Stomach (tissue), 9 donors: ENCODE results near the gene SCGB3A2. TPM values are rescaled to one million over a fixed set of nuclear protein-coding genes. Genes with fewer than 3 reads are reported as not detected.
A peak's percentile ranks its signal among the peaks of the same experiment; 100 is the strongest.

Experiments
- DNase-seq, 2 donors: peaks; one replicate each; pipeline versions ENCODE4 v3.0.0 to v3.0.0-alpha.2; 2013 to 2019
- H3K27ac ChIP-seq, 5 donors: fragments of 200-600 bp in 4 of 5; sonication (generic) in 4 of 5; one replicate each; pipeline ENCODE4 v1.5.1; 2013 to 2019; ENCODE audit warnings: mild to moderate bottlenecking in 1 of 5, moderate library complexity in 1 of 5
- H3K27me3 ChIP-seq, 3 donors: fragments of 200-600 bp; sonication (generic); one replicate each; pipeline ENCODE4 v1.5.1; 2017 to 2019; ENCODE audit warnings: mixed run types in 1 of 3
- H3K36me3 ChIP-seq, 4 donors: fragments of 200-600 bp; sonication (generic); 1 replicate in 3 of 4; 2 replicates in 1 of 4; pipeline ENCODE4 v1.5.1; 2016 to 2019
- H3K4me1 ChIP-seq, 4 donors: fragments of 200-600 bp; sonication (generic); one replicate each; pipeline ENCODE4 v1.5.1; 2016 to 2019
- H3K4me3 ChIP-seq, 4 donors: fragments of 200-600 bp; sonication (generic) in 3 of 4; one replicate each; pipeline ENCODE4 v1.5.1; 2016 to 2019; ENCODE audit warnings: mild to moderate bottlenecking in 1 of 4
- H3K9me3 ChIP-seq, 4 donors: fragments of 200-600 bp; sonication (generic); one replicate each; pipeline ENCODE4 v1.5.1; 2016 to 2019
- EP300 ChIP-seq: sonication (generic); formaldehyde crosslinking; IDR thresholded peaks from one replicate; pipeline ENCODE4 v1.6.1; 2017; ENCODE audit warnings: antibody characterized with exemption
- POLR2A ChIP-seq, 4 donors: fragments of 450-650 bp; IDR thresholded peaks; one replicate each; pipeline ENCODE4 v1.6.1; 2016; ENCODE audit warnings: antibody characterized with exemption in 4 of 4, control low read depth in 2 of 4, mild to moderate bottlenecking in 1 of 4, moderate library complexity in 1 of 4
- POLR2AphosphoS5 ChIP-seq, 3 donors: sonication (generic); formaldehyde crosslinking; IDR thresholded peaks; one replicate each; pipeline ENCODE4 v1.6.1; 2016; ENCODE audit warnings: antibody characterized with exemption in 3 of 3
- WGBS, 5 donors: extraction: QIAGEN DNeasy Blood & Tissue Kit in 3 of 5; methylation state at CpG; one replicate each; pipeline versions ENCODE4 v1.1.5 to v1.1.7; 2013 to 2018; 5-methylcytosine and 5-hydroxymethylcytosine counted together
- intact Hi-C: fragments of 100-400 bp; cut with DNase I; formaldehyde crosslinking; loops from one replicate; pipeline ENCODE4 v1.15.1; 2023; ENCODE audit warnings: low total_unique reads
- polyA plus RNA-seq, 3 donors: library from polyadenylated mRNA; stranded (reverse); fragments of 200-250 nt; gene quantifications; one replicate each; pipeline ENCODE4 v1.2.3, GENCODE V29; 2013
- total RNA-seq, 5 donors: library from RNA; depleted of rRNA; stranded (reverse); fragments of >200 nt; gene quantifications; one replicate each; pipeline versions ENCODE4 v1.1.0 to v1.2.3, GENCODE V29; 2014 to 2016
- TF ChIP-seq, protein P1 (sequence below), 7 experiments: fragments of 450-650 bp in 4 of 7; fragments of 200-600 bp in 3 of 7; sonication (generic) in 3 of 7; IDR thresholded peaks; one replicate each; pipeline ENCODE4 v1.5.1; 2016 to 2019; ENCODE audit warnings: antibody characterized with exemption in 7 of 7, control low read depth in 2 of 7, mild to moderate bottlenecking in 1 of 7
- donor health status: healthy with polysubstance abuse.
- donor health status: Bipolar disorder and iron deficiency.
- donor health status: healthy.

SCGB3A2 gene
- total and polyA plus RNA-seq, 8 donors = 6.4 TPM; not detected in 7

DNA sequence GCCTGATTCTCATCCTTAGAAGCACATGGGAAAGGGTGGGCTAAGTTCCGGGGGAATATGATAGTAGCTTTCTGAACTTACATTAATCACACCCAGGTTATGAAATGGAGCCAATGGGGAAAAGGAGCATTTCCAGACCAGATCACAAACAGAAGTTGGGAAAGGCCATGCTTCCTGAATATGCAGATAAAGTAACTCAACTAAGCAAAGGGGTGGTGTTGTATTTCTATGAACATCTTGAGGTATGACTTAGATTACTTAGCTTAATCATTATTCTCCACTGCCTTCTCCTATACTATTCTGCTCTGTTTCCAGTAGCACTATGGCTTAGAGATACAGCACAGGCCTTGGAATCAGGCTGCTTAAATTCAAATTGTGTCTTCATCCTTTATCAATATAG lies 17.4 kb downstream of the SCGB3A2 start:
- Histone ChIP-seq H3K9me3 (no peaks in the 10 kb centered on the region), H3K27ac (no peak overlapping the region), H3K36me3 (no peaks in the 10 kb centered on the region), H3K27me3 (no peaks in the 10 kb centered on the region), H3K4me1 (peaks cover 11 to 21% (median 14%) of the 10 kb centered on the region in 4 donors), H3K4me3 (no peak overlapping the region)
- no peak for TF ChIP-seq POLR2A (IDR thresholded peaks at IDR 0.05)
- TF ChIP-seq, protein P1, sequence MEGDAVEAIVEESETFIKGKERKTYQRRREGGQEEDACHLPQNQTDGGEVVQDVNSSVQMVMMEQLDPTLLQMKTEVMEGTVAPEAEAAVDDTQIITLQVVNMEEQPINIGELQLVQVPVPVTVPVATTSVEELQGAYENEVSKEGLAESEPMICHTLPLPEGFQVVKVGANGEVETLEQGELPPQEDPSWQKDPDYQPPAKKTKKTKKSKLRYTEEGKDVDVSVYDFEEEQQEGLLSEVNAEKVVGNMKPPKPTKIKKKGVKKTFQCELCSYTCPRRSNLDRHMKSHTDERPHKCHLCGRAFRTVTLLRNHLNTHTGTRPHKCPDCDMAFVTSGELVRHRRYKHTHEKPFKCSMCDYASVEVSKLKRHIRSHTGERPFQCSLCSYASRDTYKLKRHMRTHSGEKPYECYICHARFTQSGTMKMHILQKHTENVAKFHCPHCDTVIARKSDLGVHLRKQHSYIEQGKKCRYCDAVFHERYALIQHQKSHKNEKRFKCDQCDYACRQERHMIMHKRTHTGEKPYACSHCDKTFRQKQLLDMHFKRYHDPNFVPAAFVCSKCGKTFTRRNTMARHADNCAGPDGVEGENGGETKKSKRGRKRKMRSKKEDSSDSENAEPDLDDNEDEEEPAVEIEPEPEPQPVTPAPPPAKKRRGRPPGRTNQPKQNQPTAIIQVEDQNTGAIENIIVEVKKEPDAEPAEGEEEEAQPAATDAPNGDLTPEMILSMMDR (IDR thresholded peaks at IDR 0.05) = no peak
- TF ChIP-seq EP300 = no peak
- TF ChIP-seq POLR2AphosphoS5 (IDR thresholded peaks at IDR 0.05) = no peak
- intact Hi-C loops = no loop called here
- DNase-seq = no peak
- WGBS, 5 donors = 64 to 82% (median 74%) methylated on average over 1 of the region's 1 CpG

DNA sequence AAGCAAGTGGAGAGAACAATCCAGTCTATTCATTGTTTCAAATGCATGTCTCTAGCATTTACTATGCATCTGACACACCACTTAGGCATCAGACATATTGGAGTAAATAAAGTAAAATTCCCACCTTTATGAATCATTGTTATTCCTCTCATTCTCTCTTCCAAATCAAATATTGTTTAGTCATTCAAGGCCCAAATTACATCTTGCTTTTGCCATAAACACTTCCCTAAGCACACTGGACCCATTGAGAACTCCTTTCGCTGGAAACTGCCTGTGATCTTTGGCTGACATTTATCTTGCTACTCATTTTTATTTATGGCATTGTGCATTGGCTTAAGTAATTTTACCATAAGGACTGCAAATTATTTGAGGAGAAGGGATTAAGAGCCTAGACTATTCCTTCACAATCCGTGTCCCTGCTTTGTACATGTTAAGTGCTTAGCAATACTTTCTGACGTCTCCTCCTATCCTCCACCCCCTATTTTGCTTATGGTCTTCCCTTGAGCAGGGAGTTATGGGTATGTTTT lies 20.4 kb downstream of the SCGB3A2 start:
- TF ChIP-seq EP300 = no peak
- TF ChIP-seq, protein P1 (IDR thresholded peaks at IDR 0.05) = no peak
- TF ChIP-seq POLR2AphosphoS5 (IDR thresholded peaks at IDR 0.05) = no peak
- TF ChIP-seq POLR2A (IDR thresholded peaks at IDR 0.05) = no peak
- intact Hi-C loops = no loop called here
- H3K9me3 ChIP-seq = no peaks in the 10 kb centered on the region
- 70 to 91% (median 80%) methylated on average over 3 of the region's 3 CpGs for WGBS, 5 donors
- H3K4me1 ChIP-seq = peaks cover 5 to 11% (median 9%) of the 10 kb centered on the region in 4 donors
- H3K27me3 ChIP-seq = no peaks in the 10 kb centered on the region
- H3K27ac ChIP-seq = peak overlapping the region in 2 of 5 donors; percentile 40 to 43
- no peak for DNase-seq
- no peak overlapping the region for H3K4me3 ChIP-seq
- no peaks in the 10 kb centered on the region for H3K36me3 ChIP-seq

DNA sequence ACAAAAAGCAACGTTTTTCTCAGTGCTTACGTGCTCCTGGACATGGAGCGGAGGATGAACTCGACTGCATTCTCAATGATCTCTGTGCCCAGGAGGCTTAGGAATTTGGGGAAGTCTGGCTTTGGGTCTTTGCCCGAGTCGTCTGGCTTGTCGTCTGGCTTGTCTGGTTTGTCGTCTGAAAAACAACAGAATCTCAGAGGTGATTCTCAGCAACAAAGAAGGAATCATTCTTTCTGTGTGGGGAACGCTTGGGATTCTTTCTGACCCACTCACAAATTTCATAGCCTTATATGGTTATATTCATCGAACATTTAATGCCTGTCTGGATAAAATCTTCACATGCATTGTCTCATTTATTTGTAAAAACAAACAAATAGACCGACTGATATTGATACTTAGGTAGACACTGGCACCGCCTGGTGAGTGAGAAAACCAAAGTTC lies 23.1 kb downstream of the SCGB3A2 start:
- Histone ChIP-seq H3K27me3 (no peaks in the 10 kb centered on the region), H3K4me3 (no peak overlapping the region), H3K36me3 (no peaks in the 10 kb centered on the region), H3K27ac (no peak overlapping the region), H3K9me3 (no peaks in the 10 kb centered on the region), H3K4me1 (peaks cover 5 to 11% (median 8%) of the 10 kb centered on the region in 4 donors)
- WGBS, 5 donors = 63 to 73% (median 68%) methylated on average over 12 of the region's 12 CpGs
- DNase-seq = no peak
- intact Hi-C loops = no loop called here
- TF ChIP-seq POLR2A (IDR thresholded peaks at IDR 0.05) (no peak), EP300 (no peak), POLR2AphosphoS5 (IDR thresholded peaks at IDR 0.05) (no peak)
- TF ChIP-seq, protein P1 (IDR thresholded peaks at IDR 0.05) = no peak

DNA sequence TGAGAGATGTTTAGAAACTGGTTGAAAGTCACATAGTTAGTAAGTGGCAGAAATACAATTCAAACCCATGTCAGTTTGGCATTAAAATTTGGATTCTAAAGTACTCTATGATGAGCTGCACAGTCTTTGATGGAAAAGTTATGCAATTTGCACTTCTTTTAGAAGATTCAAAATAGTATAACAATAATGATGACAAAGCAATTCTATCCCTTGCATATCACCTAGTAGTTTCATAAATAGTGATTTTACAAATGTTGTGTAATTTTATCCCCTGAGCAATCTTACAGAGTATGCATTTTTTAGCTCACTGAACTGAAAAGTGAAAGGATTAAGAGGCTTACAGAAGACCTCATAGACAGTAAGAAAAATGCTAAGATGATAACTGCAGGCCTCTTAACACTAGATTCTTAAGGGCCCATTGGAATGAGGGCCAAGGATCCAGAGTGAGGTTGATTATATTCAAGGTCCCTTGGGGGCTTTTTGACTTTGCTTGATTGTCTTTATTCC lies 24.2 kb downstream of the SCGB3A2 start:
- no peak overlapping the region for H3K4me3 ChIP-seq
- TF ChIP-seq, protein P1 (IDR thresholded peaks at IDR 0.05) = no peak
- no peak for TF ChIP-seq POLR2A (IDR thresholded peaks at IDR 0.05)
- H3K27ac ChIP-seq = no peak overlapping the region
- no peaks in the 10 kb centered on the region for H3K36me3 ChIP-seq
- peaks cover 5 to 11% (median 8%) of the 10 kb centered on the region in 4 donors for H3K4me1 ChIP-seq
- H3K27me3 ChIP-seq = no peaks in the 10 kb centered on the region
- intact Hi-C loops = no loop called here
- DNase-seq = no peak
- no peaks in the 10 kb centered on the region for H3K9me3 ChIP-seq
